Gastroesophageal sphincter (tissue), 3 donors: ENCODE measurements around the gene CYRIA.

Experiments
- EP300 ChIP-seq: sonication (generic); formaldehyde crosslinking; IDR thresholded peaks from one replicate; pipeline ENCODE4 v1.6.1; 2017; ENCODE audit warnings: antibody characterized with exemption, mild to moderate bottlenecking
- POLR2A ChIP-seq, 2 donors: fragments of 450-650 bp; IDR thresholded peaks; one replicate each; pipeline ENCODE4 v1.6.1; 2017; ENCODE audit warnings: antibody characterized with exemption in 2 of 2, mild to moderate bottlenecking in 2 of 2, moderate library complexity in 1 of 2
- POLR2AphosphoS5 ChIP-seq: sonication (generic); formaldehyde crosslinking; IDR thresholded peaks from one replicate; pipeline ENCODE4 v1.6.1; 2017; ENCODE audit warnings: antibody characterized with exemption
- TF ChIP-seq, protein P1 (sequence below), 4 experiments: fragments of 200-600 bp in 2 of 4; fragments of 450-650 bp in 2 of 4; sonication (generic) in 1 of 4; IDR thresholded peaks; one replicate each; pipeline ENCODE4 v1.5.1; 2017 to 2019; ENCODE audit warnings: antibody characterized with exemption in 4 of 4, mild to moderate bottlenecking in 2 of 4, moderate library complexity in 2 of 4

DNA sequence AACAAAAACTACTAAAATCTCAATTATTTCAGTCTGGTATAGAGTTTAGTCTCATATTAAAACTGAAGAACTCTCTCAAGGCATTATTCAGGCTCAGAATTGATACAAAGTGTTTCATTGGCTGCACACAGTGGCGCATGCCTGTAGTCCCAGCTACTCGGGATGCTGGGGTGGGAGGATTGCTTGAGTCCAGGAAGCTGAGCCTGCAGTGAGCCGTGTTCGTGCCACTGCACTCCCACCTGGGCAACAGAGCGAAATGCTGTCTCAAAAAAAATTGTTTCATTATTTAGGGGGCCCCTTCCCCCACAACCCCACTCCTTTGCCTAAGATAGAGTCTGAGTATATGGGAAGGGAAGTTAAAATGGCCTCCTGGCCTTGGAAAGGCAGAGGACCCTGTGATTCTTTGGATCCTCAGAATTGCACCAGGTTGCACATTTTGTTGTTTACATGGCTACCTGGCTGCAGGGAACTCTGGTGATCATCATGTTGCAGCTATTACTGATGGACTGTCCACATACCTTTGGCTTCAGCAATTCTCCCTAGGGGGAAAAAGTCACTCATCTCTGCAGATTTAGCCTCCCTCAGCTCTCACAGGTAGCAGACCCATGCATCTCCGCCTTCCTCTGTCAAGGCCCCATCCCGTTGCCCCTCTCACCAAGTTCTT lies 19.2 kb upstream of the CYRIA start:
- no peak for TF ChIP-seq POLR2AphosphoS5
- TF ChIP-seq, protein P1, sequence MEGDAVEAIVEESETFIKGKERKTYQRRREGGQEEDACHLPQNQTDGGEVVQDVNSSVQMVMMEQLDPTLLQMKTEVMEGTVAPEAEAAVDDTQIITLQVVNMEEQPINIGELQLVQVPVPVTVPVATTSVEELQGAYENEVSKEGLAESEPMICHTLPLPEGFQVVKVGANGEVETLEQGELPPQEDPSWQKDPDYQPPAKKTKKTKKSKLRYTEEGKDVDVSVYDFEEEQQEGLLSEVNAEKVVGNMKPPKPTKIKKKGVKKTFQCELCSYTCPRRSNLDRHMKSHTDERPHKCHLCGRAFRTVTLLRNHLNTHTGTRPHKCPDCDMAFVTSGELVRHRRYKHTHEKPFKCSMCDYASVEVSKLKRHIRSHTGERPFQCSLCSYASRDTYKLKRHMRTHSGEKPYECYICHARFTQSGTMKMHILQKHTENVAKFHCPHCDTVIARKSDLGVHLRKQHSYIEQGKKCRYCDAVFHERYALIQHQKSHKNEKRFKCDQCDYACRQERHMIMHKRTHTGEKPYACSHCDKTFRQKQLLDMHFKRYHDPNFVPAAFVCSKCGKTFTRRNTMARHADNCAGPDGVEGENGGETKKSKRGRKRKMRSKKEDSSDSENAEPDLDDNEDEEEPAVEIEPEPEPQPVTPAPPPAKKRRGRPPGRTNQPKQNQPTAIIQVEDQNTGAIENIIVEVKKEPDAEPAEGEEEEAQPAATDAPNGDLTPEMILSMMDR (IDR thresholded peaks at IDR 0.05) = no peak
- no peak for TF ChIP-seq POLR2A (IDR thresholded peaks at IDR 0.05)
- TF ChIP-seq EP300 = no peak
